GM19238 (cell line): Measurements from ENCODE around the gene SHISA8.

Experiments
- DNase-seq: peaks from one replicate; pipeline ENCODE4 v3.0.0; 2011; ENCODE audit warnings: low spot score; ENCODE audit not compliant: insufficient read length

Gene SHISA8

DNA sequence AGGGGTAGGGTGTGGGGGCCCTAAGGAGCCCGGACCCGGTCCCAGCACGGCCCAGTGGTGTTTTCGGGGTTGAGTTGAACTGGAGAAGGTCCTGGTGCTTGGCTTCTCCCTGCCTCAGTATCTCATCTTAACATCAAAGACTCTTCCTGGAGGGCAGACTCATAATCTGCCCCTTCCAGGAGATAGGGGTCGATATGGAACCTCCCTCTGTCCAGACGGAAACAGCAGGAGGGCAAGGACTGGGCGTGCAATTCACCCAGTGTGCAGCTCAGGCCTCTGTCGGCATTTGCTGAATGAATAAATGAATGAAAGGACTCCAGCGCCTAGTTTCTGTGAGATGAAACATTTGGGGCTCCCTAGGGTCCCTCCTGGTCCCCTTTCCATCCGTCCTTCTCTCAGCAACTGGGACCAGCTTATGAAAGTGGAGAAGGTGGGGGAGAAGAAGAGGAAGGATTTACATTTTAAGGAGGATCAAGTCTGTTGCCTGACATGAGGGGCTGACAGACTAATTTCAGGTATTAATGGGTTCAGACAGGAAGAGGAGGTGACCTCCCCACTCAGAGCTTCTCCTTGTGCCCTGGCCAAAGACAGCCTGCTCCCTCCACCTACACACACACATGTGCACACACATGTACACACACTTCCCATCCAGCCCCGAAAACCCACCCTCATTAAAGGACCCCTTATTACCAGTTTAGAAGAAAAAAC, 1.1 kb upstream of the SHISA8 start:
- no peak for DNase-seq

DNA sequence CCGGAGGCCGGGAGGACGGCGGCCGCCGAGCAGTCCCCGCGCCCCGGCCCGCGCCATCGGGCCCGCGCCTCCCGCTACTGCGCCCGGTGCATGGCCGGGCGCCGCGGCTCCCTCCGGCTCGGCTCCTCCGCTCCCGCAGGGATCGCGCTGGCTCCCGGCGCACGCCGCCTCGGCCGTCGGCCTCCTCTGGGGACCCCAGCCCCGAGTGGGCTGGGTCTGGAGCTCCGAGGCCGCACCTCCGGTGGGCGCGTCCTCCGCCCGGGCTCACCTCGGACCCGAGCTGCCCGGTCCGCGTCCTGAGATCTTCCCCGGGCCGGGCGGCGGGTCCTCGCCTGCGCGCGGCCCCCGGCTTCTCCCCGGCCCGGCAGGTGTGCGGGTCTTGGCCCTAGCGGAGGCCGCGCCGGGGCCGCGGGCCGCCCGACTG, 251 bp downstream of the SHISA8 start:
- no peak for DNase-seq

DNA sequence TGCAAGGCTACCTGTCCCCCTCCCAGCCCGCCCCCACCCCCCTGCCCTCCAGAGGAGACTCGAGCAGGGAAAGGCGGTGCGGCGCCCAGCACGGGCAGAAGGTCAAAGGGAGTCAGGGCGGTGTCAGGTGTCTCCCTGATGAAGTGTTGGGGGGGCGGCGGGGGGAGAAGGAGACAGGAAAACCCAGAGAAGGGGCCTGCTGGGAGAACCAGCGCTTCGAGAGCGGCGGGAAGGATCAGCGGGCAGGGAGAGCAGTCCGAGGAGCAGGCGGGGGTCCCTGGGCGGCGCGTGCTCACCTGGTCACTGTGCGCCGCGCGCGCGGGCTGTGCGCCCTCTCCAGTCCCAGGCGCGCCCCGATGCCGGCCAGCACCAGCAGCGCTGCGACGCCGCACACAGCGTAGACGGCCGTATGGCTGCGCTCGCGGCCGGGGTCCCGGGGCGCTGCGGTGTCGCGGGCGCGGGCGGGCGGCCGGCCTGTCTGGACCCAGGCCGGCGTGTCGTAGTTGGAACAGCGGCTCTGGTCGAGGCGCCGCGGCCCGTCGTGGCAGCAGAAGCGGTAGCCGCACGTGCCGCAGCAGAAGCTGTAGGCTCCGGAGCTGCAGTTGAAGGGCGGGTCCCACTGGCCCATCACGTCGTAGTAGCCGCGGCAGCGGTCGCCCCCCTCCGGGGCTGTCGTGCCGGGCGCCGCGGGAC, 886 bp downstream of the SHISA8 start:
- no peak for DNase-seq

DNA sequence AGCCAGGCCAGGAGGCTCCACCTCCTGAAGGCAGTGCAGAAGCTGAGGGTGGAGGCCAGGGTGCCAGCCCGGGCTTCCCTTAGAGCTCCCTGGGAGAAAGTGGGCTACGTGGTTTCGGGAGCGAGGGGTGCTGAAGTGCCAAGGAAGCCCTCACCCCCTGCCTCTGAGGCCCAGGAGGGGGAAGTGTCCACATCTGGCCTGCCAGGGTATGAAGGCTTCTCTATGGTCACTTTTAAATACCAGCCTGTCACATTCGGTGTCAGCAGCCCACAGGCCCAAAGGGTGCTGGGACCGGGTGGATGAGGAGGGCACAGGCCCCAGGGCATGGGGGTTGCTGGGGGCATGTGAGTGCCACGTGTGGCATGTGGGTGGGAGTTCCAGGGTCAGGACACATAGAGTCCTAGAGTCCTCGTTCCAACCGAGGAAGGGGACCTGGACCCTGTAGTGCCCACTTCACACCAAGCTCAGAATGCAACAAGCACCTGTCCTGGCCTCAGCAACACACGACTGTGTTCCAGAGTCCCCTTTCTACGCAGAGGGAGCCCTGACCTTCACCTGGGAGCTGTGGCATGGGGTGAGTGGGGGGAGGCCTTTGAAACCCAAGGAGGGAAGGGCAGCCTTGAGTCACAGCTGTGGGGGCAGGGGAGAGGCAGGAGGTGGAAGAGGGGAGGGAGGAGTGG, 1.7 kb downstream of the SHISA8 start:
- no peak for DNase-seq

DNA sequence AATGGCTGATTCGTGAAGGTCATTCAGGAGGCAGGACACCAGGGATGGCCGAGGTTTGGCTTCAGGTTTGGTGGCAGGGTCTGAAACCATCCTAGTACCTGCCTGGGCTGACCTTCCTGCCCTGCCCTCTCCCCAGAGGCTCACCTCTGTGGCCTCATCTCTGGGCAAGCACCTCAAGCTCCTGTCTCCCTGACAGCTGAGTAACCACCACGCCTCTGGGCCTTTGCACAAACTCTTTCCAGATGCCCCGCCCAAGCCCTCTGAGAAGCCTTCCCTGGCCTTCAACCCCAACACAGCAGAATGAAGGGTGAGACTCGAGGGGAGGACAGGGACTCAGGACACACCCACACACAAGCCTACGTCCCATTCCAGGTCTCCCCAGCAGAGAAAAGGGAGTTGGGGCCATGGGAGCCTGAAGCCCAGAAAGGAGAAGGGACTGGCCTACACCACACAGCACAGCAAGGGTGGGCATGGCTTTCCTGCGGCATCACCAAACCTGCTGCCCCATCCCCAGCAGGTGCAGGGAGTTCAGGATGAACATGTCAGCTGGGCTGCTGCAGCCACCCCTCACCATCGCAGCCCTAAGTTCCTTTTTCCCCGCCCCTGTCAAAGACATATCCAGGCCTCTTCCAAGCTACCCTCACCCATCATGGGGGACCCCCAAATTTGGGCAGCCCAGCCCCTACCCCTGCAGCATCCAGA, 2.4 kb downstream of the SHISA8 start:
- DNase-seq = no peak

DNA sequence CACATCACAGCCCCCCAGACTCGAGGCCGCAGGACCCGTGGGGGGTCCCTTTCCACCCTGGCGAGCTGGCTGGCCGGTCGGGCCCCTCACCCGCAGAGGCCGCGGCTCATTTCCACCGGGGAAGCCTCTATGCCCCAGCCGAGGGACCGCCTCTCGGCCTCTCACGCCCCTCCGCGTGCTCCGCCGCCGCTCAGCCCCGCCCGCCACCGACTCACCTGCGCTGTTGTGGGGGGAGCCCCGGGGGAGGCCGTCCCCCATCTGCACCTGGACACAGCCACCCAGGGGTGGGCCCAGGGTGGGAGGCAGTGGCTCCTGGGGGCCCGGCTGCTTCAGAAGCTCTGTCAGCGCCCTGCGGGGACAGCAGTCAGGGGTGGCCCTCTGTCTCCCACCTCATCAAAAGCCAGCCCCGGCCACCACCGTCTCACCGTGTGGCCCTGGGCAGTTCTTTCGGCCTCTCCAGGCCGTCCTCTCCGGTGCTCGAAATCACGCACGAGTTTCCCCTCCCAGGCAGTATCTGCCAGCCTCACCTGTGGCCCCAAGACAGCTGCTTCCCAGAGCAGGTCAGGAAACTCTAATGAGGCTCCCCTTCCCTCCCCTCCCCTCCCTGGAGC, 3.8 kb downstream of the SHISA8 start:
- no peak for DNase-seq

DNA sequence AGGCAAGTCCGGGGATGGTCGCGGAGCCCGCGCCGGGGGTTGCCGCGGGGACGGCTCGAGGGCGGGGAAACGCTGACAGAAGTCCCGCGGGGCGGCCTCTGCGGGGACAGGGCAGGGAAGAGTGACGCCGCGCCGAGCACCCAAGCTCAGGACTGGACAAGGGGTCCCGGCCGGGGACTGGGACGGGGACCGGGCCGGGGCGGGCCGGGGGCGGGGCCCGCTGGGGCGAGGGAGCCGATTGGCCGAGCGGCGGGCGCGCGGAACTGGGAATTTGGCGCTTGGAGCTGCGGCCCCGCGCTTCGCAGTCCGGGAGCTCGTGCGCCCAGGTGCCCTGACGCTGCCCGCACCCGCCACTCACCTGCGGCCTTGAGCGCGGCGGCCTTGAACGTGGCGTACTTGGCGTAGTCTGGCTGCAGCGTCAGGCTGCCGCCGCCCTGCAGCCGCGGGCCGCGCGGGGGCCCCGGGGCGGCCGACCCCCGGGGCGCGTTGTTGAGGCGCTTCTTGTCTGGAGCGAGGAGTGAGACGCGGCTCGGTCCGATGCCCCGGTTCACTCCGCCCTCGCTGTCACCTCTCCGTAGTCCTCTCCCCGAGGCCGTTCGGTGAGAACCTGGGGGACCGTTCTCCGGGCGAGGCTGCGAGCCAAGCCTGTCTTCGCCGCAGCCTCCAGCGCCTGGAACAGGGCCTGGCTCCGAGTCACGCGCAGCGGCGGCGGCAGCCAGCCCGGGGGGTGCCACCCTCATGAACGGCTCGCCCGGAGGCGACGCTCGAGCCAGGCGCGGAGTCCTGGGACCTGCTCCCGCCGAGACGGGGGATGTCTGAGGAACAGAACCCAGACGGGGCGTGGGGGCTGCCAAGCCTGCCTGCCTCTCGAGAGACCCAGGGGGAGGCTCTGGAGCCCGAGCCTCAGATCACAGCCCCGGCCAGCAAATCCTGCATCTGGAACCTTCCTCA, 4.5 kb downstream of the SHISA8 start:
- no peak for DNase-seq

DNA sequence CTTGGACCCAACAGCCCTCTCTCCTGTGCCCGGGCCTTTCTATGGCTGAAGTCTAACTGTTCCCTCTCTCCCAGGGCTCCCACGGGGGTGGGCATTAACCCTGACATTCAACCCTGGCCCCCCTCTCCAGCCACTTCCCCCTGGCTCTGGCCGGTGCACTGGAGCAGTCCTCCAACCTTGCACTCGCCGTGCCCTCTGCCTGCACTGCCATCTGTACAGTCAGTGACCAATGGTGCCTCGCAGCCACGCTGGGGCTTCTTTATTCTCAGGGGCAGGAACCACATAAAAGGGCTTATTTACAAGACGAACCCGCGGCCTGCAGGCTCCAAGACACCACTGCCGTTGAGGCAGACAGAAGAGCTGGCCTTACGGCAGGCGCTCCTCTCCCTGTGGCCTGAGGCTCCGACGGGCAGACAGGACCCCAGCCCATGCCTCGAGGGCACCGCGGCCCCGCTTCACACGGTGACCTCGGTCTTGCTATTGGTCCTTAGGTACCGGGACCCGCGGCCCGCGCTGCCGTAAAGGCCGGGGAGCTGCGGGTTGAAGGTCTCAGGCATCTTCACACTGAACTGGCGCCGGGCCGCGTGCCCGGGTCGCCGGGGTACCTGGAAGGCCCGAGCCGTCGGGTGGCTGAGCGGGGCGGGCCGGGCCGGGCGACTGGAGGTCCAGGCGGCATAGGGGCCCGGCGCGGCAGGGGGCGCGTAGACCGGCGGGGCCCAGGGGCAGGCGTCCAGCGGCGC, 5.4 kb downstream of the SHISA8 start:
- no peak for DNase-seq

DNA sequence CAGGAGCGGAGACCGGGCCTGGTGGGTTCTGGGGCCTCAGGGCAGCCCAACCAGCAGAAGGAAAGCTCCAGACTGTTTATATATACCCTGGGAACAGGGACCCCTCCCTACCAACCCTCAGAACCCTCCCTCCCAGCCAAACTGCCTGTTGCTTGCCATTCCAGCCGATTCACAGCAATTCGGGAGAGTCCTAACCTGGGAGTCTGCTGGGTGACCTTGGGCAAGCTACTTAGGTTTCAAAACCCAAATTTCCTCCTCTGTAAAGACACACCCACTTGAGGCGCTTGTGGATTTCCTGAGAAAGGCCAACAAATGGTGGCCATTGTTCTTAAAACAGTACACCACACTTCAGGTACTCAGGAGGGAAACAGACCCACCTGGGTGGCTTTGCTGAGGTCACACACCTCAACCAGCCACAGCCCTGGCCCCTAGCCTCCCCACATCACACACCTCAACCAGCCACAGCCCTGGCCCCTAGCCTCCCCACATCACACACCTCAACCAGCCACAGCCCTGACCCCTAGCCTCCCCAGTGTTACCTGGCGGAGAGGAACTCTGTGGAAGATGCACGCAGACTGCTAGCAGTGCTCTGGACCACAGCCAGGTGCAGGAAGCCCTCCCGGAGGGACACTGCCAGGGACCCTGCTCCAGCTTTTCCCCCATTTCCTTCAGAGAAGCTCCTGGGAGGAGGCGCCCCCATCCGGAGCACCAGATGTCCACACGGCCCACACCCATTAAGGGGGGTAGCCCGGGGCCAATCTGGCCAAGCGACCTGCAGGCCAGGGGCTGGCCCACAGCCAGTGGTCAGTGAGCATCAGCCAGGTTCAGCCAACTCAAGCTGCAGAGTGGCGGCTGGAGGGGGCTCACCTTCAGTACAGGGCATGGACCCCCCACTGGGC, 6.2 kb downstream of the SHISA8 start:
- no peak for DNase-seq

DNA sequence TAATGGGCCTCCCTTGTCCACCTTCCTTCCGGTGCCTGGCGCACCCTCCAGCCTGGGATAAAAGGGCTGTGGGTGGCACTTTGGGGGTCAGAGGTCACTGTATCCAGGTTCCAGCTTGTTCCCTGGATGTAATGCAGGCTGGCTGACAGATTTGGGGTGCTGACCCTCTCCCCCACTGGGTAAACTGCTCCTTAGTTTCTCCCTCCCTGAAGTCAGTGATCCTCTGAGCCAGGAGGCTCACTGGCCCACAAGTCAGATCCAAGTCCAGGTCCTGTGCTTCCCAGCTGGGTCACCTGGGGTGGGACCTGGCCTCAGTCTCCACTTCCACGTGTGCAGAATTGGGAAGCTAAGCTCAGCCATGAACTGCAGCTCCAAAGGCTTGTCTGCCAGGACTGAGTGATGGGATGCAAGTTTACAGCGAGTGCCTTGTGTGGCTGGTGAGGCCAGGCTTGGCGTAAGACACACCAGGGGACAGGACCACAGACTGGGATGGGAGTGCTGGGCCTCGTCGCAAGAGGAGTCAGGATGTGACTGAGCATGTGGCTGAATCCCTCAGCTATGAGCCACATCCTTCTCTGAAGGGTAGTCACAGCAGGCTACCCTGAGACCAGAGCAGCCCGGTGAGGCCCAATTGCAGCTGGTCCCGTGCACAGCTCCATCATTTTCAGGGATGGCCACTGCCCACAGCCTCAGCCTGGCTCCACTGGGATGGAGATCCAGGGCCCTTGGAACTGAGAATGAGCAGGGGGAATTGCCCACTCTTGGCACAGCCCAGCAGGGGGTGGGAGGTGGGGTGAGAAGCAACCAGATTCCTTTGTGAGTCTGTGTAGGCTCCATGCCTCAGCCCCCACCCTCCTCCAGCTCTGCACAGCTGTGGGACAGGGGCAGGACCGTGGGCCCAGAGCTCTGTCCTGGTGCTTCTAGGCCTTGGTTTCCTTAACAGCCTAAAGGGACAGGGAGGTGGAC, 7.2 kb downstream of the SHISA8 start:
- no peak for DNase-seq

DNA sequence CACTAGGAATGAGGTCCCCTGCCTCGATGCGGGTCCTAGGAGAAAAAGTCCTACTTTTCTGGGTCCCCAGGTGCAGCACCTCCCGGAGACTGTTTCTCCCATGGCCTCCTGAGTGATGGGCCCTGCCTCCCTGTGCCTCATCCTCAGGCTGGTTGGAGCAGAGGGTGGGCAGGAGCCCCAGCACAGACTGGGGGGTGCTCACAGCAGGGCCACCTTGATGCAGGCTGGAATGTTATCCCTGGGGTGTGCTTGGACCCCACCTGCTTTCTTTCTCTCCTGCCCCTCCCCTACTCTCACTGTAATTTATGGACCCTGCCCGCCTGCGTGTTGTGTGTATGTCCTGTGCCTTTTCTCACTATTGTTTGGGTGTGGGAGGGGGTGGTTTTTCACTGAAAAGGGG, 8.1 kb downstream of the SHISA8 start:
- no peak for DNase-seq

DNA sequence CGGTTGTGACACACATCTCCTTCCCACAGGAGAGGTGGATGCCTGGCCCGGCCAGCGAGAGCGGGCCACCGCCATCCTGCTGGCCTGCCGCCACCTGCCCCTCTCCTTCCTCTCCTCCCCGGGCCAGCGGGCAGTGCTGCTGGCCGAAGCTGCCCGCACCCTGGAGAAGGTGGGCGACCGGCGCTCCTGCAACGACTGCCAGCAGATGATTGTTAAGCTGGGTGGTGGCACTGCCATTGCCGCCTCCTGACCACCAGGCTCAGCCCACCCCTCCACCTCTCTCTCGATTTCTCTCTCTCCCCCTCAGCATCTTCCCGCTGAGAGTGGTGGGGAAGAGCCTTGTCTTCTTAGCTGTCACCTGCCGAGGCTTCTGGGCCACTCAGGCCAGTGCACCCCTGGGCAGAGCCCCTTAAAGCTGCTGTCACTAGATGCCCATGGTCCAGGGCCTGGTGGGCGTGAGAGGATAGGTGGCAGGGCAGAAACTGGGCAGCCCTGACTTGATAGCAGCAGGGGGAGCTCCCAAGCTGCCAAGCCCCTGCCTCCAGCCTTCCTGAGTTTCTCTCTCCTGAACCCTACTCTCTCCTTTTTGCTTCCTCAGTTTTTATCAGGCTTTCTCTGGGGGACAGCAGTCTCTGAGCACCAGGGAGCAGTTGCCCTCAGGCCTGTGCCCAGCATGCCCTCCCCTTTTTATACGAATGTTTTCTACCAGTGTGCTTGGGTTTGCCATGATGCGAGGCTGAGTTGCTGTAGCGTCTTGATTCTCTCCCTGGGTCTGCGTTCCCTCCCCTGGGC, 9.3 kb downstream of the SHISA8 start:
- no peak for DNase-seq

DNA sequence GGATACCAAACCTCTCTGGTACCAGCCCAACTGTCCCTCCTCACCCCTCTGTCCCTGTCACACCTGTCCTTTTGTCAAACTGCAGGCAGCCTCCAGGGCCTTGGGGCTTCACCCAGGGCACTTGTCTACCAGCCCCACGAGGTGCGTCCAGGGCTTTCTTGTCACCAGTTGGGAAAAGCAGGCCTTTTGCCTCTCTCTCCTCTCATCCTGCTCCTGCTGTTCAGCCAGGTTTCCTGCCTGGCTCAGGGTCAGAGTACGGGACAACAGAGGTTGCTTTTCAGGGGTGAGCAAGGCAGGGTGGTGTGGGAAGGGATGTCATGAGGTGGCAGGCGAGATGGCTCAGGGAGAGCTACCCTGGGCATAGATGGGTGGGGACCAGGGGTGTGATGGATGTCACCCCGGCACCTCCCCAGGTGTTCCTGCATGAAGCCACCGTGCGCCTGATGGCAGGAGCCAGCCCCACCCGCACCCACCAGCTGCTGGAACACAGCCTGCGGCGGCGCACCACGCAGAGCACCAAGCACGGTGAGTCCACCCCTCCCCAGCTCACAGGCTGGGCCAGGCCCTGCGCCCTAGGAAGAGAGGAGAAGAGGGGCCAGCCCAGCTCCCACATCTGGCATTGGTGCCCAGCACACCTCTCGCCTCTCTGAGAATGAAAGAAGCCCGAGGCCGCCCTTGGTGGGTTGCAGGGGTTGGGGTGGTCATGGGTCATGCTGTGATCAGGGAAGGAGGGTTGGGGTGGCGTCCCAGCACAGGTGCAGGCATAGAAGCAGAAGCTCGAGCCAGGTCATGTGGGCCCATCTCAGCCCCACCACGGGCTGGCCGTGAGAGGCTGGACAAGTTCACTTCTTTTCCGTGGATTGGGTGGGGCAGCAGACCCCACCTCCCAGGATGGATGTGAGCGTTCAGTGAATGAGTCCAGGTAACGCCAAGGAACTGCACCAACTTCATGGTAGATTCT, 10.1 kb downstream of the SHISA8 start:
- no peak for DNase-seq

DNA sequence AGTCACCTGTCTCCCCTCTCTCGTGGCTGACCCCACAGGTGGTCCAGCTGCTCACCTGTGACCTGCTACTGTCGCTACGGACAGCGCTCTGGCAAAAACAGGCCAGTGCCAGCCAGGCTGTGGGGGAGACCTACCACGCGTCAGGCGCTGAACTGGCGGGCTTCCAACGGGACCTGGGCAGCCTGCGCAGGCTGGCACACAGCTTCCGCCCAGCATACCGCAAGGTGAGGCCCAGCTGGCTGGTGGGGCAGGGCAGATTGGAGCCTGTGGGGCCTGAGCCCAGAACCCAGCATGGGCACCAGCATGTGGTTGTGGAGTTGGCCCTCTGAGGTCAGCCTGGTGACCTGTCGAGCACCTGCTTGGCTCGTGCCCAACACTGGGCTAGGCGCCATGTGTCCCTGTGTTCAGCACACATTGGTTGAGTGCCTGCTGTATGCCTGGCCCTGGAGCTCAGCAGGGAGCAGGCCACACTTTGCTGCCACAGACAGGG, 11.9 kb downstream of the SHISA8 start:
- no peak for DNase-seq

DNA sequence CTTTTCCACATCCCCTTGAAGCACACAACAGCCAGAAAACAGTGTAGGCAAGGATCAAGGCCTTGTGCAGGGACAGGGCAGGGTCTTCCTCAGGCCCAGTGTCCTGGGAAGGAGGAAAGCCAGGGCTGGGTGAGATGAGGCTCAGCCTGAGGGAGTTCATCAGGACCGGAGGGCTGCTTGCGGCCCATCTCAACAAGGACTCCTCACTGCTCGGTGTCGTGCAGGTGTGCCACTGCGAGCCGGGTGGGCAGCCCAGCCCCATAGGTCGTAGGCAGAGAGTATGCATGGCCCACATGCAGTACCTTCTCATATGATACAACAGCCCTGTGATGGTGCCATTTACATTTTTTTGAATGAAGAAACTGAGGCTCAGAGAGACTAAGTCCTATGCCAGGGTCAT, 12.9 kb downstream of the SHISA8 start:
- no peak for DNase-seq
